Caco-2 (cell line): ENCODE data around the gene NFIL3. TPM values are rescaled to one million over a fixed set of nuclear protein-coding genes. Genes with fewer than 3 reads are reported as not detected.
"Not testable (repeated sequence)": the region's sequence is repeated elsewhere in the genome, so short reads cannot be mapped to it uniquely, and the experiment has no call there.

Experiments
- BruUV-seq: library from RNA; stranded (reverse); fragments of 400-500 nt; replicated peaks from 2 replicates; lab custom pipeline; 2021; lab: Mats Ljungman, UMichigan
- CTCF ChIA-PET: fragments of 300-600 bp; sonication (Branson Sonifier 250); formaldehyde crosslinking; loops from one replicate; lab custom pipeline; 2022; ENCODE audit warnings: antibody characterized with exemption; lab: Charles Lee
- POLR2A ChIA-PET: fragments of 300-600 bp; sonication (Branson Sonifier 250); formaldehyde crosslinking; loops from one replicate; lab custom pipeline; 2022; ENCODE audit warnings: antibody characterized with exemption; lab: Charles Lee
- DNase-seq, 2 experiments: peaks; one replicate each; pipeline versions ENCODE4 v3.0.0 to v3.0.0-alpha.2; 2020 to 2022
- H3K27me3 ChIP-seq: replicated peaks from 2 replicates; pipeline ENCODE4 v1.6.0; 2011; ENCODE audit warnings: low read length; ENCODE audit not compliant: control insufficient read depth, insufficient read depth
- H3K36me3 ChIP-seq: 2 replicates; pipeline ENCODE4 v1.5.1; 2011; ENCODE audit warnings: low read length; ENCODE audit not compliant: control insufficient read depth, insufficient read depth
- H3K4me1 ChIP-seq: fragments of 250-450 bp; sonication (Bioruptor Pico); 2 replicates; pipeline ENCODE4 v1.5.1; 2020; ENCODE audit warnings: mild to moderate bottlenecking
- H3K4me3 ChIP-seq: 2 replicates; pipeline ENCODE4 v1.5.1; 2011; ENCODE audit warnings: low read depth, mild to moderate bottlenecking, control low read depth, low read length
- H3K9me3 ChIP-seq: fragments of 250-450 bp; sonication (Bioruptor Pico); 2 replicates; pipeline ENCODE4 v1.5.1; 2020; ENCODE audit warnings: mild to moderate bottlenecking, moderate library complexity
- H3K27ac Mint-ChIP-seq: one replicate; pipeline ENCODE4 v1.8.0; 2022; ENCODE audit warnings: mixed read lengths; ENCODE audit not compliant: unreplicated experiment
- H3K27me3 Mint-ChIP-seq: one replicate; pipeline ENCODE4 v1.8.0; 2022; ENCODE audit warnings: mixed read lengths; ENCODE audit not compliant: insufficient read depth, unreplicated experiment
- H3K36me3 Mint-ChIP-seq: one replicate; pipeline ENCODE4 v1.8.0; 2022; ENCODE audit warnings: mild to moderate bottlenecking, mixed read lengths; ENCODE audit not compliant: insufficient read depth, unreplicated experiment
- H3K4me1 Mint-ChIP-seq: one replicate; pipeline ENCODE4 v1.8.0; 2022; ENCODE audit warnings: low read depth, mixed read lengths; ENCODE audit not compliant: unreplicated experiment
- H3K4me3 Mint-ChIP-seq: one replicate; pipeline ENCODE4 v1.8.0; 2022; ENCODE audit warnings: mild to moderate bottlenecking, moderate library complexity, mixed read lengths; ENCODE audit not compliant: unreplicated experiment
- H3K9me3 Mint-ChIP-seq: one replicate; pipeline ENCODE4 v1.8.0; 2022; ENCODE audit warnings: mixed read lengths; ENCODE audit not compliant: unreplicated experiment
- CTCF ChIP-seq, 2 experiments: fragments of 200-600 bp in 1 of 2; IDR thresholded peaks; 1 replicate in 1 of 2; 2 replicates in 1 of 2; pipeline versions ENCODE4 v1.5.1 to v1.8.0; 2011 to 2022; ENCODE audit warnings: antibody characterized with exemption in 1 of 2, control low read depth in 1 of 2, inconsistent platforms in 1 of 2, low read depth in 1 of 2, low read length in 1 of 2, mild to moderate bottlenecking in 1 of 2, moderate library complexity in 1 of 2; ENCODE audit not compliant: insufficient read depth in 1 of 2, severe bottlenecking in 1 of 2, unreplicated experiment in 1 of 2
- intact Hi-C: fragments of 100-400 bp; cut with micrococcal nuclease; formaldehyde crosslinking; loops from one replicate; pipeline ENCODE4 v1.10.0; 2022; ENCODE audit not compliant: unreplicated experiment
- total RNA-seq: library from RNA; stranded (reverse); gene quantifications from 2 replicates; pipeline ENCODE4 v1.2.3, GENCODE V29; 2022

NFIL3 gene
- total RNA-seq, 1 experiment from 2014 or later = 13.5 TPM

DNA sequence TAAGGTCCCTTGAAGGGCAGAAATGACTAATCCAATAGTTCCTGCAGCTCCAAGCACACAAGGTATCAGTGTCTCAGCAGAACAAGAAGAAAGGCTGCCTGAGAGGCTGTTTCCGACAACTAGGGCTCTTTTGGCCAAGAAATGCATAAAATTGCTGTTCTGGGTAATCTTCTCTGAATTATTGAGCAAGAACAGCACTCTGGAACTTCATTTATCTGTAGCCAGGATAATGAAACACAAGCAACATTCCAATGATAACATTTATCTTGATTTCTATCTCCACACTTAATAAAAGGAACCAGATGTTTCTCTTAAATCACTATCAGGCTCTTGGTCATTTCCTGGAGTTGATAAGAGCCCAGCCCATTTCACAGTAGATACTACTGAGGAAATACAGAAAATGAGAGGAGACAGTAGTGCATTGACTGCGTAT lies 44.9 kb downstream of the NFIL3 start:
- Histone ChIP-seq H3K27me3 (no peaks in the 10 kb centered on the region), H3K9me3 (no peaks in the 10 kb centered on the region; the same call in 1 of the 2 replicates), H3K36me3 (no peaks in the 10 kb centered on the region), H3K4me3 (no peak overlapping the region), H3K4me1 (no peaks in the 10 kb centered on the region)
- H3K4me1 Mint-ChIP-seq = no peaks in the 10 kb centered on the region
- no peak for DNase-seq
- H3K4me3 Mint-ChIP-seq = no peak overlapping the region
- peaks cover 9% of the 10 kb centered on the region for H3K9me3 Mint-ChIP-seq
- BruUV-seq = no TSS peak
- intact Hi-C loops = no loop called here
- CTCF ChIA-PET = no interaction called here
- POLR2A ChIA-PET = no interaction called here
- no peak for TF ChIP-seq CTCF (IDR thresholded peaks at IDR 0.05; ENCODE audit: insufficient read depth in 1 of 2, low read depth in 1 of 2, low read length in 1 of 2, severe bottlenecking in 1 of 2, unreplicated experiment in 1 of 2)
- H3K27ac Mint-ChIP-seq = no peak overlapping the region
- H3K36me3 Mint-ChIP-seq = no peaks in the 10 kb centered on the region
- no peaks in the 10 kb centered on the region for H3K27me3 Mint-ChIP-seq

- H3K4me1 Mint-ChIP-seq, CTCF ChIA-PET, H3K4me3 Mint-ChIP-seq, H3K36me3 ChIP-seq, POLR2A ChIA-PET, intact Hi-C loops, H3K4me1 ChIP-seq, H3K27me3 Mint-ChIP-seq, DNase-seq, H3K27me3 ChIP-seq, BruUV-seq, H3K9me3 Mint-ChIP-seq, H3K27ac Mint-ChIP-seq, H3K4me3 ChIP-seq, H3K9me3 ChIP-seq, H3K36me3 Mint-ChIP-seq: not testable (repeated sequence)
These were observed 45.6 kb downstream of the NFIL3 start for GRCh38 chr9:91378054-91378453.

DNA sequence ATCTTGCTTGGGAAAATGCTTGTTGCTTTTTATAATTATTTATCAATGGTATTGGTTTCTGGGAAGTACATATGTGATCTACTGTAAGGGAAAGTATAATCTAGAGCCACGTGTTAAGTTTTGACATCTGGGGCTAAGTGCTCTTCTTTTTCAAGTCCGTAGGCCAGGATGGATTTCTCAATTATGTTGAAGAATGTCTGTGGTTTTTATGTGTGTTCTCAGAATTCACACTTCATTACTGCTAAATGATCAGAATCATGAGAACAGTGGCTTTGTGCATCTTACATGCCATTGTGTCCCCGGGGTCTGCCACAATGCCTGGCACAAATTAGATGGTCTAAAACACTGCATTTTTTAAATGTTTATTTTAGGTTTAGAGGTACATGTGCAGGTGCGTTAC lies 47.4 kb downstream of the NFIL3 start:
- H3K27ac Mint-ChIP-seq = no peak overlapping the region
- CTCF ChIA-PET = no interaction called here

More for the DNA sequence above, 47.4 kb downstream of the NFIL3 start:
- TF ChIP-seq CTCF (IDR thresholded peaks at IDR 0.05; ENCODE audit: insufficient read depth in 1 of 2, low read depth in 1 of 2, low read length in 1 of 2, severe bottlenecking in 1 of 2, unreplicated experiment in 1 of 2) = no peak
- no peak overlapping the region for H3K4me3 ChIP-seq
- no peak for DNase-seq
- intact Hi-C loops = no loop called here
- H3K4me1 Mint-ChIP-seq = no peaks in the 10 kb centered on the region
- no peaks in the 10 kb centered on the region for H3K36me3 ChIP-seq
- H3K27me3 ChIP-seq = no peaks in the 10 kb centered on the region
- H3K9me3 ChIP-seq = no peaks in the 10 kb centered on the region; the same call in 1 of the 2 replicates
- H3K4me3 Mint-ChIP-seq = no peak overlapping the region
- BruUV-seq = no TSS peak
- H3K36me3 Mint-ChIP-seq = no peaks in the 10 kb centered on the region
- no peaks in the 10 kb centered on the region for H3K27me3 Mint-ChIP-seq
- POLR2A ChIA-PET = no interaction called here
- no peaks in the 10 kb centered on the region for H3K4me1 ChIP-seq
- H3K9me3 Mint-ChIP-seq = peaks cover 9% of the 10 kb centered on the region
